DOHH2 (cell line): ENCODE data around the gene TMEM266.

Experiments
- H3F3A ChIP-seq: fragments of 200-600 bp; sonication (generic), shearing (Covaris generic); 2 replicates; pipeline ENCODE4 v1.6.0; 2016; ENCODE audit warnings: antibody characterized with exemption, mild to moderate bottlenecking; ENCODE audit not compliant: control insufficient read depth, insufficient read depth
- H3K27ac ChIP-seq: fragments of 200-600 bp; sonication (generic); 2 replicates; pipeline ENCODE4 v1.5.1; 2014; ENCODE audit warnings: low read depth, mild to moderate bottlenecking, low read length, moderate library complexity
- H3K27me3 ChIP-seq: fragments of 200-600 bp; sonication (generic); 2 replicates; pipeline ENCODE4 v1.6.1; 2014; ENCODE audit warnings: mild to moderate bottlenecking, low read length, mixed read lengths; ENCODE audit not compliant: control insufficient read depth
- H3K36me3 ChIP-seq: fragments of 200-600 bp; sonication (generic); 2 replicates; pipeline ENCODE4 v1.6.1; 2014; ENCODE audit warnings: mild to moderate bottlenecking, low read length, moderate library complexity, mixed read lengths; ENCODE audit not compliant: control insufficient read depth
- H3K4me1 ChIP-seq: fragments of 200-600 bp; sonication (generic); 2 replicates; pipeline ENCODE4 v1.6.1; 2014; ENCODE audit warnings: mild to moderate bottlenecking, low read length, mixed read lengths; ENCODE audit not compliant: control insufficient read depth
- H3K4me2 ChIP-seq: fragments of 200-600 bp; sonication (generic); 2 replicates; pipeline ENCODE4 v1.6.0; 2014; ENCODE audit warnings: mild to moderate bottlenecking, low read length, moderate library complexity
- H3K4me3 ChIP-seq: fragments of 200-600 bp; sonication (generic); 2 replicates; pipeline ENCODE4 v1.5.1; 2014; ENCODE audit warnings: mild to moderate bottlenecking, low read length, mixed read lengths
- H3K79me2 ChIP-seq: fragments of 200-600 bp; sonication (generic); 2 replicates; pipeline ENCODE4 v1.6.1; 2014; ENCODE audit warnings: mild to moderate bottlenecking, low read length, mixed read lengths; ENCODE audit not compliant: control insufficient read depth
- H3K9me2 ChIP-seq: fragments of 200-600 bp; sonication (generic); replicated peaks from 2 replicates; pipeline ENCODE4 v1.6.1; 2014; ENCODE audit warnings: mild to moderate bottlenecking, low read length, mixed read lengths; ENCODE audit not compliant: control insufficient read depth
- H3K9me3 ChIP-seq: fragments of 200-600 bp; sonication (generic); 2 replicates; pipeline ENCODE4 v1.6.1; 2014; ENCODE audit warnings: antibody characterized with exemption, low read length, mixed read lengths; ENCODE audit not compliant: control insufficient read depth, insufficient read depth
- H4K20me1 ChIP-seq: fragments of 200-600 bp; sonication (generic); 2 replicates; pipeline ENCODE4 v1.6.0; 2014; ENCODE audit warnings: low read depth, mild to moderate bottlenecking, antibody characterized with exemption, low read length, moderate library complexity; ENCODE audit not compliant: control insufficient read depth, insufficient read depth
- CTCF ChIP-seq: fragments of 200-600 bp; sonication (generic); IDR thresholded peaks from one replicate; pipeline ENCODE4 v1.5.1; 2014; ENCODE audit warnings: antibody characterized with exemption, mild to moderate bottlenecking, low read depth, low read length; ENCODE audit not compliant: poor library complexity, severe bottlenecking
- EZH2phosphoT487 ChIP-seq: fragments of 200-600 bp; sonication (generic); IDR thresholded peaks from 2 replicates; pipeline ENCODE4 v1.6.1; 2017; ENCODE audit warnings: borderline replicate concordance, mild to moderate bottlenecking, antibody characterized with exemption, low read length, moderate library complexity, mixed read lengths

Gene TMEM266

DNA sequence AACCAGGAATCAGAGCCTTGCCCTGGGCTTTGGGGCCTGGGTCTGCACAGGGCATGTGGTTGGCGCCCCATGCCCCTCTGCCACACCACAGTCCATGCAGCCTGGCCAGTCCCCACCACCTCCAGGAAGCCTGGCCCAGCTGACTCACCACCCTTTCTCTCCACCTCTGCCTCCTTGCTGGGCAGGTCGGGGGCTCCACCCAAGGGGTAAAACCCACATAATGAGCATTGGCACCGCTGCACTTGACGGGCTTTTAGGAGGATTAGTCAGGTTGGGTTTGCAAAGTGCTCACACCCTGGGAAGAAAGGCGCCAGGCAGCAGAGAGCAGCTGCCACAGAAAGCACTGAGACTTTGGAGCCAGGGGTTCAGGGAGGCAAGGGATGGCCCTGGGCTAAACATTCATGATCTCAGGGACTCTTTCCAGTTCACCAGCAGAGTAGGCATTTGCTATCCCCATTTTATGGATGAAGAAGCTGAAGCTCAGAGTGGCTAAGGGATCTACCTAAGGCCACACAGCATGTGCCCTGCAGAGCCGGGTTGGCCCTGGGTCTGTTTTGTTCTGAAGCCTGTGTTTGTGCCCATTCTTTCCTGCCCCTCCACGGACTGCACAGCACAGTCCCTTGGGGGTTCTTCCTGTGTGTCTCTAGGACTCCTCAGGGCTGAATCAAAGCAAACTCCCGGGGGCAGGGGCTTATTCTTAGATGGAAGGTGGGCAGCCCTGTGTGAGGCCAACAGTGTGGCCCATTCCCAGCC lies 138.1 kb downstream of the TMEM266 start:
- Histone ChIP-seq H4K20me1 (no peaks in the 10 kb centered on the region), H3K27ac (no peak overlapping the region), H3K79me2 (no peaks in the 10 kb centered on the region), H3K36me3 (no peaks in the 10 kb centered on the region), H3K9me3 (no peaks in the 10 kb centered on the region), H3K4me2 (no peak overlapping the region), H3K4me3 (no peak overlapping the region), H3F3A (no peaks in the 10 kb centered on the region), H3K4me1 (peaks cover 17% of the 10 kb centered on the region), H3K9me2 (no peaks in the 10 kb centered on the region), H3K27me3 (no peaks in the 10 kb centered on the region)
- no peak for TF ChIP-seq CTCF
- no peak for TF ChIP-seq EZH2phosphoT487

- Histone ChIP-seq H3K27me3 (no peaks in the 10 kb centered on the region), H3K36me3 (no peaks in the 10 kb centered on the region), H4K20me1 (no peaks in the 10 kb centered on the region), H3K4me1 (peaks cover 17% of the 10 kb centered on the region), H3K9me3 (no peaks in the 10 kb centered on the region), H3K9me2 (no peaks in the 10 kb centered on the region), H3K4me3 (no peak overlapping the region), H3F3A (no peaks in the 10 kb centered on the region), H3K4me2 (no peak overlapping the region), H3K79me2 (no peaks in the 10 kb centered on the region), H3K27ac (no peak overlapping the region)
- TF ChIP-seq EZH2phosphoT487 (no peak), CTCF (no peak)
These were observed 138.8 kb downstream of the TMEM266 start for GRCh38 chr15:76198456-76199105.

- Histone ChIP-seq H3K9me3 (no peaks in the 10 kb centered on the region), H3K36me3 (no peaks in the 10 kb centered on the region), H3K4me2 (no peak overlapping the region), H4K20me1 (no peaks in the 10 kb centered on the region), H3K79me2 (no peaks in the 10 kb centered on the region), H3K27me3 (no peaks in the 10 kb centered on the region), H3K27ac (no peak overlapping the region), H3K4me3 (no peak overlapping the region), H3F3A (no peaks in the 10 kb centered on the region), H3K9me2 (no peaks in the 10 kb centered on the region), H3K4me1 (peaks cover 17% of the 10 kb centered on the region)
- TF ChIP-seq EZH2phosphoT487: no peak
- no peak for TF ChIP-seq CTCF
These were observed 139.6 kb downstream of the TMEM266 start for GRCh38 chr15:76199106-76200082.
